KMS-11 (cell line): ENCODE results near the gene TAS1R2.

Experiments used
- H2AFZ ChIP-seq: fragments of 200-600 bp; sonication (generic); 2 replicates; pipeline ENCODE4 v1.6.1; 2016; ENCODE audit warnings: antibody characterized with exemption, mixed run types, low read depth
- H3K27ac ChIP-seq: fragments of 200-600 bp; sonication (generic); 2 replicates; pipeline ENCODE4 v1.6.1; 2016; ENCODE audit warnings: mild to moderate bottlenecking, mixed run types
- H3K27me3 ChIP-seq: fragments of 200-600 bp; sonication (generic); 2 replicates; pipeline ENCODE4 v1.6.1; 2017; ENCODE audit warnings: mild to moderate bottlenecking, low read depth, mixed run types, moderate library complexity; ENCODE audit not compliant: insufficient read depth
- H3K36me3 ChIP-seq: fragments of 200-600 bp; sonication (generic); 2 replicates; pipeline ENCODE4 v1.6.1; 2017; ENCODE audit warnings: mild to moderate bottlenecking, mixed run types; ENCODE audit not compliant: insufficient read depth
- H3K4me1 ChIP-seq: fragments of 200-600 bp; sonication (generic); 2 replicates; pipeline ENCODE4 v1.6.1; 2016; ENCODE audit warnings: mild to moderate bottlenecking, low read depth, mixed run types; ENCODE audit not compliant: poor library complexity, severe bottlenecking
- H3K4me2 ChIP-seq: fragments of 200-600 bp; sonication (generic); 2 replicates; pipeline ENCODE4 v1.7.0; 2016; ENCODE audit warnings: mild to moderate bottlenecking, mixed run types
- H3K4me3 ChIP-seq: fragments of 200-600 bp; sonication (generic); IDR thresholded peaks from 2 replicates; pipeline ENCODE4 v1.6.1; 2017; ENCODE audit warnings: low read depth, low read length, mixed read lengths; ENCODE audit not compliant: insufficient read depth
- H3K79me2 ChIP-seq: fragments of 200-600 bp; sonication (generic); 2 replicates; pipeline ENCODE4 v1.6.1; 2016; ENCODE audit warnings: low read depth, mixed run types; ENCODE audit not compliant: insufficient read depth
- H3K9ac ChIP-seq: fragments of 200-600 bp; sonication (generic); 2 replicates; pipeline ENCODE4 v1.6.1; 2016; ENCODE audit warnings: mild to moderate bottlenecking, mixed run types
- H4K20me1 ChIP-seq: fragments of 200-600 bp; sonication (generic); 2 replicates; pipeline ENCODE4 v1.6.1; 2016; ENCODE audit warnings: mild to moderate bottlenecking, mixed run types; ENCODE audit not compliant: insufficient read depth
- TF ChIP-seq, protein P1 (sequence below): fragments of 200-600 bp; sonication (generic); conservative IDR thresholded peaks from 2 replicates; pipeline ENCODE4 v1.6.1; 2017; ENCODE audit warnings: low read depth, mild to moderate bottlenecking, antibody characterized with exemption, low read length, moderate library complexity, mixed read lengths

Gene TAS1R2

DNA sequence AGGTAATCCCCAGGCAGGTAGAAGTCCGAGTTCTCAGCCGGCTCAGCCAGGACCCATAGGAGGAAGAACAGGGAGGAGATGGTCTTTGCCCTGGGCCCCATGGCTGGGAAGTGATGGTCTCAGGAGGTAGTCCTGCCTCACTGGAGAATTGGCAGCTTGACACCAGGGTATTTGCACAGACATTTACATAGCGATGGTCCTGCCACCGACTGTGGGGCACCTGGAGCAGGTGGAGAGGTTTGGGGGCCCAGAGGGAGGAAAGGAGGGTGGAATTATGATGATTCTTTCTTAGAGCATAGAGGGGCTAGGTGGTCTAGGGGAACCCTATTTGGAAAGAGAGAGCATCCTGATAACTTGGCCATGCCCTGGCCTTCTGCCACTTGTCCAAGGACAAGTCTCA, at the start of gene TAS1R2:
Gene TAS1R2, minus strand, starts transcription at position 101 of the 400 bp plus-strand sequence. Its CDS starts 0 bp downstream, at position 101.
- no peaks in the 10 kb centered on the region for H4K20me1 ChIP-seq
- no peaks in the 10 kb centered on the region for H3K79me2 ChIP-seq
- no peak within 1 kb of the TSS for H3K4me2 ChIP-seq
- no peak within 1 kb of the TSS for H3K27ac ChIP-seq
- no peak within 1 kb of the TSS for H2AFZ ChIP-seq
- peaks cover 14% of the 10 kb centered on the region; the same call in 1 of the 2 replicates for H3K27me3 ChIP-seq
- no peak within 1 kb of the TSS for H3K4me3 ChIP-seq
- no peak within 1 kb of the TSS for H3K9ac ChIP-seq
- no peaks in the 10 kb centered on the region for H3K4me1 ChIP-seq
- TF ChIP-seq, protein P1, sequence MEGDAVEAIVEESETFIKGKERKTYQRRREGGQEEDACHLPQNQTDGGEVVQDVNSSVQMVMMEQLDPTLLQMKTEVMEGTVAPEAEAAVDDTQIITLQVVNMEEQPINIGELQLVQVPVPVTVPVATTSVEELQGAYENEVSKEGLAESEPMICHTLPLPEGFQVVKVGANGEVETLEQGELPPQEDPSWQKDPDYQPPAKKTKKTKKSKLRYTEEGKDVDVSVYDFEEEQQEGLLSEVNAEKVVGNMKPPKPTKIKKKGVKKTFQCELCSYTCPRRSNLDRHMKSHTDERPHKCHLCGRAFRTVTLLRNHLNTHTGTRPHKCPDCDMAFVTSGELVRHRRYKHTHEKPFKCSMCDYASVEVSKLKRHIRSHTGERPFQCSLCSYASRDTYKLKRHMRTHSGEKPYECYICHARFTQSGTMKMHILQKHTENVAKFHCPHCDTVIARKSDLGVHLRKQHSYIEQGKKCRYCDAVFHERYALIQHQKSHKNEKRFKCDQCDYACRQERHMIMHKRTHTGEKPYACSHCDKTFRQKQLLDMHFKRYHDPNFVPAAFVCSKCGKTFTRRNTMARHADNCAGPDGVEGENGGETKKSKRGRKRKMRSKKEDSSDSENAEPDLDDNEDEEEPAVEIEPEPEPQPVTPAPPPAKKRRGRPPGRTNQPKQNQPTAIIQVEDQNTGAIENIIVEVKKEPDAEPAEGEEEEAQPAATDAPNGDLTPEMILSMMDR: no peak
- H3K36me3 ChIP-seq: no peaks in the 10 kb centered on the region

DNA sequence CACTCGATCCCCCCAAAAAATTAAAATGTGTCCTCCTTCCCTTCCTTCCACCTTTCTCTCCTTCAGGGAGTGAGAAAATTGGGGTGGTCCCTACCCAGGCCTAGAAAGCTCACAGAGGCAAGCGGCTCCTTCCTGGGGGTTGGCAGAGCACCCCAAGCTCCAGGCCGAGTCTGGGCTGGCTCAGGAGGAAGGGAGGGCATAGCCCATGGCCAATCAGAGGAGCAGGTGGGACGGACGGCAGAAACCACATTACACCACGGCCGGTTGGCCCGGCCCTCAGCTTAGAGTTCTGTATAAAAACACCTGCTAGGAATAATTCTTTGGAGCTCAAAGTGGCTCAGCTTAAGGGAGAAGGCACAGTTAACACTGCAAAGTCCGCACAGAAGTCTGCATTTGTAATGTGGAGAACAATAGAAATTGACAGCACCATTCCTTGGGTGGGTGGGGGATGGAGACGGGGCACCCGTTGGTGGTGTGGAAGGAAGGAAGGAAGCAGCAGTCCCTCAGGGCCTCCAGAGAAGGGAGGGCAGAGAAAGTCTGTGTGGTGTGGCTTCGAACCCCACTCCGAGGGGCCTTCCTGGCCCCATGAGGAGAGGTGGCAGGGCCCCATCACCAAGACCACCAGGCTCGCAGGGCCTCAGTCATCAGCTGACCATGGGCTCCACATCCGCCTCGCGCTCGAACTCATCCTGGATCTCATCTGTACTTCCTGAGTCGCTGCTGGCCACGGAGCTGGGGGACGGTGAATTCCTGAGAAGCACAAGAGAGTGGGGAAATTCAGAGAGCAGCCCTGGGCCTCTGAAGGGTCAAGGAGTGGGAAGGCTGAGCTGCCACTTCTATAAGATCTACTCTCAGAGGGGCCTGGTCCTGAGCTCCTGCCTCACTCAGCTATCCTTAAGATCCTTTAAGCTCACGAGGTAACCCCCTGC, 48.7 kb upstream of the TAS1R2 start:
- Histone ChIP-seq H3K9ac (no peak overlapping the region), H3K27ac (no peak overlapping the region), H4K20me1 (no peaks in the 10 kb centered on the region), H3K79me2 (no peaks in the 10 kb centered on the region), H3K36me3 (no peaks in the 10 kb centered on the region), H3K4me2 (no peak overlapping the region), H3K27me3 (peaks cover 18% of the 10 kb centered on the region), H3K4me3 (no peak overlapping the region), H3K4me1 (no peaks in the 10 kb centered on the region), H2AFZ (no peak overlapping the region)
- TF ChIP-seq, protein P1: no peak

DNA sequence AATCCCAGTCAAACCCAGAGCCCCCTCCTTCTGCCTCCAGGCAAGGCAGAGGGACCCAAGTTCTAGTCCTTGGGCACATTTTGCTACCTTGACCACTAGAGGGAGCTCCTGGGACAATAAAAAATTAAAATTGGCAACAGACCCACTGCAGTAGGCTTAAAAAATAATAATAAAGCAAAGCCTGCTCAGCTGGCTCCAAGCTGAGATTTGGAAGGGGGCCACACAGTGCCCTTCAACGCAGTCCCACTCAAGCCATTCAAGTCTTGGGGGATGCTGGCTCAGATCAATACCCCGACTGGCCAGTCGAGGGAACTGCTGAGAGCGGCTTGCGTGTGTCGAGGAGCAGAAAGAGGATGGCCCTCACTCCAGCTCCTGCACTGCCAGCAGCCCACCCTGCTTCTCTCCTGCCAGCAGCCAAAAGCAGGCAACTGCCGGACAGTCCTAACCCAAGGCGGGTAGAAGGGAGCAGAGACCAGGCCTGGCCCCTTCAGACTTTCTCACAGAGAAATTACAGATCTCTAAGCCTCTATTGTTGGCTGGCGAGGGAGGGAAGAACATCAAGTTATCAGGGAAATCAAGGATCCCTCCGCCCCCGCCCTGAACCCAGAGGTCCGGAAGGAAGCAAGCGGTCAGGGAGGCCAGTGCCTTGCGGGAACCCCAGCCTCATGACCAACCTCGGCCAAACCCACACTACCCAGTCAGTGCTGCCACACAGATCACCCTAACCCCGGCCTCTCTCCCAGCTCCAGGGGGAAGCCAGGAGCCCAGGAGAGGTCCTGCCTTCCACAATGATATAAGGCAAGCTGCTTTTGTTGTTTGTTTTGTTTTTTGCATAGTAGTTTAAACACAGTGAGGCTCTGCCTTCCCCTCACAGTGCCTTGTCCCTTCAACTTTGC, 47.8 kb upstream of the TAS1R2 start:
- Histone ChIP-seq H3K27me3 (peaks cover 24% of the 10 kb centered on the region), H3K4me3 (no peak overlapping the region), H3K9ac (no peak overlapping the region), H3K4me1 (no peaks in the 10 kb centered on the region), H3K79me2 (no peaks in the 10 kb centered on the region), H3K4me2 (no peak overlapping the region), H2AFZ (no peak overlapping the region), H3K36me3 (no peaks in the 10 kb centered on the region), H4K20me1 (no peaks in the 10 kb centered on the region), H3K27ac (no peak overlapping the region)
- TF ChIP-seq, protein P1: peak; percentile 89

DNA sequence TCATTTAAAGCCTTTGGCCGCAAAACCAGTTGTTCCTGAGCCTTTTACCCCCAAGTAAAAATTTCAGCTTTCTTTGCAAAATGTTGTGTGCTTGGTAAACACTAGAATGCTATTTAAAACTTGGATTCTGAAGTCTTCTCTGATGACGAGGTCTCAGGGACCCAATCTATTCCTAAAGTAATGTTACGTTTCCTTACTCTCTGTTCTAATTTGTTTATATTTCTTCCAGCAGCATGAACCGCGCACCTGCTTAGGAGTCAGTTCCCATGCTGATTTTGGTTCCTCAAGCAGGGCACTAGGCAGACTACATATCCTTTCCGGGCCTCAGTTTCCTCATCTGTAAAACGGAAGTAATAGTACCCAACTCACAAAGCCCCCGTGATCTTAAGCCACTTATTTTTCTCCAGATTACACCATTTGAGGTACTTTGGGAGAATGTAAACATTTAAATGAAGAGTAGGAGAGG, 43.9 kb upstream of the TAS1R2 start:
- H4K20me1 ChIP-seq: no peaks in the 10 kb centered on the region
- peaks cover 50% of the 10 kb centered on the region for H3K27me3 ChIP-seq
- H3K4me1 ChIP-seq: no peaks in the 10 kb centered on the region
- H3K4me2 ChIP-seq: peak overlapping the region; percentile 16; the same call in 1 of the 2 replicates
- no peak overlapping the region for H3K9ac ChIP-seq
- no peaks in the 10 kb centered on the region for H3K79me2 ChIP-seq
- peak overlapping the region; percentile 58; the same call in 1 of the 2 replicates for H2AFZ ChIP-seq
- no peak overlapping the region for H3K4me3 ChIP-seq
- H3K27ac ChIP-seq: no peak overlapping the region
- TF ChIP-seq, protein P1: no peak
- H3K36me3 ChIP-seq: no peaks in the 10 kb centered on the region
